ENCODE results near the gene SNX11. TPM values are rescaled to one million over a fixed set of nuclear protein-coding genes. Genes with fewer than 3 reads are reported as not detected.

The SNX11 gene
- total RNA-seq, 1 experiment from 2014 or later = 26.8 TPM

DNA sequence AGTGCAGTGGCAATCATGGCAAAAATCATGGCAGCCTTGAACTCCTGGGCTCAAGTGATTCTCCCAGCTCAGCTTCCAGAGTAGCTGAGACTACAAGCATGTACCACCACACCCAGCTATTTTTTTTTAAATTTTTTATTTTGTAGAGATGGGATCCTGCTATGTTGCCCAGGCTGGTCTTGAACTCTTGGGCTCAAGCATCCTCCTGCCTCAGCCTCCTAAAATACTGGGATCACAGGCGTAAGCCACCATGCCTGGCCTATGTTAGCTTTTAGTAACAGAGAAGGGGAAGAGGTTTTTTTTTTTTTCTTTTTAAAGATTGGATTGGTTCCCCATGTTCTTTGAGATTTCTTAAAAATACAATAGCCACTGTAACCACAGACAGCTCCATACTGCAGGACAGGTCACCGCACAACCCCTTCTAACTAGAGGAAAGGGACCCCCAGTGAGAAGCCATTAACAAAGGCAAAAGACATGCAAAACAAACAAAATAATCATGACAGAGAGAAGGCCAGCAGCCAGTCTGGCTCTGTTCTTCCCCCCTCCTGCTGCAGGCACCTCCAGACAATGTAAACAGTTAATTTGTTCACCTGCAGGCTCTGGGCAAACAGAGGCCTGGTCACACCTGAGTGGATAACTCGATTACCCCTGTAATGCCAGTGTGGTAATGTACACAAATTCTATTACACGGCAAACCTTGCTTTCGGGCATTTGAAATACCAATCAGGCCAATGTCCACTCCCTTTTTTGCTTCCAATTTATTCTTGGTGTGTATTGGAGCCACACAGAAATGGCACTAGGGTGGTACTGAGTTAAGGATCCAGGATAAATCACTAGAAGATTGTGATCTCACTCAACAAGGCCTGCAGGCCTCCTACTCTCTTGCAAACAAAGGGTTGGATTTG, 52.9 kb downstream of the SNX11 start:
- H3K4me1 ChIP-seq (ENCODE audit: control insufficient read depth in 1 of 2, insufficient read depth in 2 of 2, low read length in 2 of 2) = no peaks in the 10 kb centered on the region
- TF ChIP-seq RAD21 (IDR thresholded peaks at IDR 0.05; ENCODE audit: low read depth) = no peak
- no peak for TF ChIP-seq POLR2A (IDR thresholded peaks at IDR 0.05; ENCODE audit: borderline replicate concordance, extremely low read depth, insufficient read depth, insufficient read length)
- no peak for TF ChIP-seq ZNF274 (IDR thresholded peaks at IDR 0.05; ENCODE audit: low read depth, low read length)
- TF ChIP-seq SP1 (IDR thresholded peaks at IDR 0.05; ENCODE audit: low read depth) = no peak
- TF ChIP-seq, protein P1, sequence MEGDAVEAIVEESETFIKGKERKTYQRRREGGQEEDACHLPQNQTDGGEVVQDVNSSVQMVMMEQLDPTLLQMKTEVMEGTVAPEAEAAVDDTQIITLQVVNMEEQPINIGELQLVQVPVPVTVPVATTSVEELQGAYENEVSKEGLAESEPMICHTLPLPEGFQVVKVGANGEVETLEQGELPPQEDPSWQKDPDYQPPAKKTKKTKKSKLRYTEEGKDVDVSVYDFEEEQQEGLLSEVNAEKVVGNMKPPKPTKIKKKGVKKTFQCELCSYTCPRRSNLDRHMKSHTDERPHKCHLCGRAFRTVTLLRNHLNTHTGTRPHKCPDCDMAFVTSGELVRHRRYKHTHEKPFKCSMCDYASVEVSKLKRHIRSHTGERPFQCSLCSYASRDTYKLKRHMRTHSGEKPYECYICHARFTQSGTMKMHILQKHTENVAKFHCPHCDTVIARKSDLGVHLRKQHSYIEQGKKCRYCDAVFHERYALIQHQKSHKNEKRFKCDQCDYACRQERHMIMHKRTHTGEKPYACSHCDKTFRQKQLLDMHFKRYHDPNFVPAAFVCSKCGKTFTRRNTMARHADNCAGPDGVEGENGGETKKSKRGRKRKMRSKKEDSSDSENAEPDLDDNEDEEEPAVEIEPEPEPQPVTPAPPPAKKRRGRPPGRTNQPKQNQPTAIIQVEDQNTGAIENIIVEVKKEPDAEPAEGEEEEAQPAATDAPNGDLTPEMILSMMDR (IDR thresholded peaks at IDR 0.05 in 2 of 3, conservative IDR thresholded peaks at IDR 0.05 in 1 of 3; ENCODE audit: borderline replicate concordance in 1 of 3, insufficient read depth in 1 of 3, low read depth in 2 of 3, low read length in 2 of 3) = no peak
- TF ChIP-seq SIN3A (IDR thresholded peaks at IDR 0.05; ENCODE audit: low read depth) = no peak
- no peak for TF ChIP-seq POLR2AphosphoS5 (IDR thresholded peaks at IDR 0.05; ENCODE audit: low read depth, low read length)
- no peaks in the 10 kb centered on the region for H3K9me2 ChIP-seq (ENCODE audit: insufficient read depth)
- CTCF ChIA-PET = interaction anchor here (0.8 to 2.2 kb wide), 4 partner anchors 12 to 102 kb away, joined by 3 to 7 read pairs (median 4); no protein-coding TSS in a partner anchor
- no peaks in the 10 kb centered on the region for H3K9me3 ChIP-seq (ENCODE audit: control insufficient read depth in 1 of 2, insufficient read depth in 1 of 2, low read depth in 1 of 2, low read length in 2 of 2)
- no peak for ATAC-seq
- no peak overlapping the region for H3K4me2 ChIP-seq (ENCODE audit: low read length)
- no TSS peak for BruUV-seq (replicated peaks)
- no peak for DNase-seq (ENCODE audit: low read depth, low spot score)
- H3K27me3 ChIP-seq (ENCODE audit: insufficient read depth, low read length) = no peaks in the 10 kb centered on the region
- no peaks in the 10 kb centered on the region for H4K20me1 ChIP-seq (ENCODE audit: insufficient read depth)
- no peaks in the 10 kb centered on the region for H3K36me3 ChIP-seq (ENCODE audit: control insufficient read depth in 1 of 2, insufficient read depth in 2 of 2, low read length in 2 of 2)
- H2AFZ ChIP-seq (ENCODE audit: low read depth, low read length, poor library complexity, severe bottlenecking) = no peak overlapping the region
- H3K9ac ChIP-seq (ENCODE audit: low read length) = no peak overlapping the region
- no peaks in the 10 kb centered on the region for H3K79me2 ChIP-seq (ENCODE audit: insufficient read depth, low read length)
- POLR2A ChIA-PET = no interaction called here
- H3K27ac ChIP-seq (ENCODE audit: low read depth, low read length) = no peak overlapping the region
- RAD21 ChIA-PET (ENCODE audit: low non-redundant PET in 1 of 2, low total read pairs in 2 of 2, uncharacterized antibody in 2 of 2, unreplicated experiment in 2 of 2) = interaction anchor here in 1 of 2 experiments (0.6 kb wide), 1 partner anchor 78 kb away, joined by 5 read pairs; no protein-coding TSS in a partner anchor
- H3K4me3 ChIP-seq (replicated peaks in 1 of 2; ENCODE audit: low read depth in 1 of 2, low read length in 2 of 2) = no peak overlapping the region
- intact Hi-C loops (cut with micrococcal nuclease) = no loop called here
